Upper lobe of right lung (tissue), 1 donor: Measurements from ENCODE around the gene SLTM. TPM values are rescaled to one million over a fixed set of nuclear protein-coding genes. Genes with fewer than 3 reads are reported as not detected.
"Not testable (repeated sequence)": the region's sequence is repeated elsewhere in the genome, so short reads cannot be mapped to it uniquely, and the experiment has no call there.

Source experiments
- ATAC-seq: fragments of 200-7000 bp; cut with Tn5 transposase; one replicate; pipeline ENCODE4 v1.9.1; 2020; ENCODE audit warnings: mild to moderate bottlenecking, moderate library complexity
- DNase-seq: peaks from one replicate; pipeline ENCODE4 v3.0.0-alpha.2; 2020
- H3K27ac ChIP-seq: fragments of 200-600 bp; one replicate; pipeline ENCODE4 v1.8.0; 2022
- H3K27me3 ChIP-seq: fragments of 200-600 bp; one replicate; pipeline ENCODE4 v1.8.0; 2022; ENCODE audit warnings: mild to moderate bottlenecking
- H3K36me3 ChIP-seq: fragments of 200-600 bp; one replicate; pipeline ENCODE4 v1.8.0; 2022
- H3K4me1 ChIP-seq: fragments of 200-600 bp; one replicate; pipeline ENCODE4 v1.8.0; 2022
- H3K4me3 ChIP-seq: fragments of 200-600 bp; one replicate; pipeline ENCODE4 v1.8.0; 2022; ENCODE audit warnings: mild to moderate bottlenecking
- H3K9me3 ChIP-seq: fragments of 200-600 bp; one replicate; pipeline ENCODE4 v1.8.0; 2022
- intact Hi-C: fragments of 100-400 bp; cut with DNase I; formaldehyde crosslinking; loops from one replicate; pipeline ENCODE4 v1.11.0; 2022
- total RNA-seq: library from RNA; stranded (reverse); fragmentation: NEBNext Ultra II Directional; extraction: Animal tissue kit (Norgen Biotek cat#: 25700); gene quantifications from one replicate; pipeline ENCODE4 v1.2.1, GENCODE V29; 2021
- TF ChIP-seq, protein P1 (sequence below): fragments of 200-600 bp; IDR thresholded peaks from one replicate; pipeline ENCODE4 v1.8.0; 2022; ENCODE audit warnings: antibody characterized with exemption
- donor health status: DM: no; HTN: yes; CAD: no; lungs with severe emphysema.

The SLTM gene
- total RNA-seq, 1 donor from 2014 or later = 84.0 TPM

DNA sequence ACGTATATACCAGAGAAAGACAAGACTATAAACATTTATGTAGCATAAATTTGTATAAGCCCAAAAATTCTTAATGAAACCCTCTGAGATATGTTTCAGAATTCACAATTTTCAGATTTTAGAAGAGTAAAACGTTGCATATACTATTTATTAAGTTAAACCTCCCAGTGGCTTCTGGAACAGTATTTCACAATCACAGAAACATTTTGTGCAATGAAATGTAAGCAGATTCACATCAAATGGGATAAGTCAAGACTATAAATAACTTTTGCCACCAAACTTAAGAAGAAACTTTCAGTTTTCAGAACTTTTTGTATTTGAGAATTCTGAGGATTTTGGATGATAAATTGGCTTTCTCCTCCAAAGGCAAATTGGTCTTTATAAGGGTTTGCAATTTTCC lies 9.2 kb downstream of the SLTM start:
- no peak for DNase-seq
- Histone ChIP-seq H3K27ac (peak overlapping the region; percentile 39), H3K4me1 (peaks cover 16% of the 10 kb centered on the region), H3K36me3 (peaks cover 38% of the 10 kb centered on the region), H3K9me3 (no peaks in the 10 kb centered on the region), H3K27me3 (no peaks in the 10 kb centered on the region), H3K4me3 (no peak overlapping the region)
- intact Hi-C loops = no loop called here
- TF ChIP-seq, protein P1, sequence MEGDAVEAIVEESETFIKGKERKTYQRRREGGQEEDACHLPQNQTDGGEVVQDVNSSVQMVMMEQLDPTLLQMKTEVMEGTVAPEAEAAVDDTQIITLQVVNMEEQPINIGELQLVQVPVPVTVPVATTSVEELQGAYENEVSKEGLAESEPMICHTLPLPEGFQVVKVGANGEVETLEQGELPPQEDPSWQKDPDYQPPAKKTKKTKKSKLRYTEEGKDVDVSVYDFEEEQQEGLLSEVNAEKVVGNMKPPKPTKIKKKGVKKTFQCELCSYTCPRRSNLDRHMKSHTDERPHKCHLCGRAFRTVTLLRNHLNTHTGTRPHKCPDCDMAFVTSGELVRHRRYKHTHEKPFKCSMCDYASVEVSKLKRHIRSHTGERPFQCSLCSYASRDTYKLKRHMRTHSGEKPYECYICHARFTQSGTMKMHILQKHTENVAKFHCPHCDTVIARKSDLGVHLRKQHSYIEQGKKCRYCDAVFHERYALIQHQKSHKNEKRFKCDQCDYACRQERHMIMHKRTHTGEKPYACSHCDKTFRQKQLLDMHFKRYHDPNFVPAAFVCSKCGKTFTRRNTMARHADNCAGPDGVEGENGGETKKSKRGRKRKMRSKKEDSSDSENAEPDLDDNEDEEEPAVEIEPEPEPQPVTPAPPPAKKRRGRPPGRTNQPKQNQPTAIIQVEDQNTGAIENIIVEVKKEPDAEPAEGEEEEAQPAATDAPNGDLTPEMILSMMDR = no peak
- no peak for ATAC-seq

DNA sequence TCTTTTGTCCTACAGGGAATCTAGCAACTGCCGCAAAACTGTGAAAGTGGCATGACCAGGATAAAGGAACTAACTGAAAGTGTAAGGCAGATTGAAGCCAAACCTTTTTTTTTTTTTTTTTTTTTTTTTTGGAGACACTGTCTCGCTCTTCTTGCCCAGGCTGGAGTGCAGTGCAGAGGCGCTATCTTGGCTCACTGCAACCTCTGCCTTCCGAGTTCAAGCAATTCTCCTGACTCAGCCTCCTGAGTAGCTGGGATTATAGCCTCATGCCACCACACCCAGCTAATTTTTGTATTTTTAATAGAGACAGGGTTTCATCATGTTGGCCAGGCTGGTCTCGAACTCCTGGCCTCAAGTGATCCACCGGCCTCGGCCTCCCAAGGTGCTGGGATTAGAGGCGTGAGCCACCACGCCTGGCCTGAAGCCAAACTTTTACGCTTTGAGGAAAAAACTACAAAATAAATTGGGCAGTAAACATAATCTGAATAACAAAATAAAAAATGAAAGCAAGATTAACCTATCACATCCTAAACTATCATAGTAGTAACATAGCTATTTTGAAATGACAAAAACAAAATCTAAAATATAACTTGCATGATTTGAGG lies 9.7 kb downstream of the SLTM start:
- H3K36me3 ChIP-seq = peaks cover 33% of the 10 kb centered on the region
- no peak for ATAC-seq
- no peaks in the 10 kb centered on the region for H3K27me3 ChIP-seq
- H3K27ac ChIP-seq = no peak overlapping the region
- DNase-seq = no peak
- peaks cover 16% of the 10 kb centered on the region for H3K4me1 ChIP-seq
- intact Hi-C loops = no loop called here
- no peaks in the 10 kb centered on the region for H3K9me3 ChIP-seq
- TF ChIP-seq, protein P1 = no peak
- H3K4me3 ChIP-seq = no peak overlapping the region

DNA sequence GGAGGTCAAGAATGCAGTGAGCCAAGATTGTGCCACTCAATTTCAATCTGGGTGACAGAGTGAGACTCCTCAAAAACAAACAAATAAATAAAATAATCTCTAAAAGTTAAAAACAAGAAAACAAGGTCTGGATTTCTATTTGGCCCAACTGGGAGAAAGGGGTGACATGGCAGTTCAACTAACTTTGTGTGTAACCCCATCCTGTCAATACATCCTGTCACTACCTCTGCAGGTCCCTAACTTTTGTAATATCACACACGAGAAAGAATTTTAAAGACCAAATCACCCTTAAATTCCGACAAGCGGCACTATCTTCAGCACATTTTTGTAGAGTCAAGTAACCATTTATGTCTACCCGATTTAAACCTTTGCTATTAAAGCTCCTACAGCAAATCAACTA lies 10.2 kb downstream of the SLTM start:
- H3K4me3 ChIP-seq = no peak overlapping the region
- no peaks in the 10 kb centered on the region for H3K27me3 ChIP-seq
- intact Hi-C loops = no loop called here
- no peak for DNase-seq
- no peak for ATAC-seq
- H3K4me1 ChIP-seq = peaks cover 16% of the 10 kb centered on the region
- TF ChIP-seq, protein P1 = no peak
- H3K9me3 ChIP-seq = no peaks in the 10 kb centered on the region
- no peak overlapping the region for H3K27ac ChIP-seq
- H3K36me3 ChIP-seq = peaks cover 28% of the 10 kb centered on the region

DNA sequence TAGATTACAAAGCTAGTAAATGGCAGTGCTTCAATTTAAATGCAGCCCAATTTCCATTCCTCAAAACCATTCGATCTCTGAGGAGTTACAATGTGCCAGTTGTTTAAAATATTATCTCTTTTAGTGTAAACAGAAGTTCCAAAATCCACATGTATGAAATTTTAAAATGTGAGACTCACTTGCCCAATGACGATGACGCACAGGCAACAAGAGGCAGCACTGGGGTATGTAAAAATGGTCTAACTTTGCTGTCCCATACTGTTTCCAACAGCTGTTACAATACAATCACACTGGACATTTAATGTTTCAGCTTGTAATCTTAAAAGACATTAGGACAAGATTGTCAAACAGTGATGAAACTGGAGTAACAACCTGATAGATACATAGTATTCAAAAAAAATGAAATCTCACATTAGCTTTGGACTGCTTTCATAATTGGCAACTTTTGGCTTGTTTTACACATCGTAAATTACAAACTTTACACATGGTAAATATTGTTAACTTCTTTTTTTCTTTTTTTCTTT lies 12.2 kb downstream of the SLTM start:
- H3K9me3 ChIP-seq = no peaks in the 10 kb centered on the region
- intact Hi-C loops = no loop called here
- peaks cover 16% of the 10 kb centered on the region for H3K36me3 ChIP-seq
- H3K4me1 ChIP-seq = peaks cover 28% of the 10 kb centered on the region
- H3K4me3 ChIP-seq = no peak overlapping the region
- H3K27me3 ChIP-seq = no peaks in the 10 kb centered on the region
- ATAC-seq (no peak), DNase-seq (no peak)
- no peak overlapping the region for H3K27ac ChIP-seq
- TF ChIP-seq, protein P1 = no peak

DNA sequence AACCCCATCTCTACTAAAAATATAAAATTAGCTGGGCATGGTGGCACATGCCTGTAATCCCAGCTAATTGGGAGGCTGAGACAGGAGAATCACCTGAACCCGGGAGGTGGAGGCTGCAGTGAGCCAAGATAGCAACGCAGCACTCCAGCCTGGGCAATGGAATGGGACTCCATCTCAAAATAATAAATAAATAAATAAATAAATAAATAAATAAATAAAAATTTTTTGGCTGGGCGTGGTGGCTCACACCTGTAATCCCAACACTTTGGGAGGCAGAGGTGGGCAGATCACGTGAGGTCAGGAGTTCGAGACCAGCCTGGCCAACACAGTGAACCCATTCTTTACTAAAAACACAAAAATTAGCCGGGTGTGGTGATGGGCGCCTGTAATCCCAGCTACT lies 13.0 kb downstream of the SLTM start:
- ATAC-seq, H3K9me3 ChIP-seq, H3K27me3 ChIP-seq, DNase-seq, intact Hi-C loops, H3K4me3 ChIP-seq, H3K27ac ChIP-seq: not testable (repeated sequence)
- Histone ChIP-seq H3K36me3 (peaks cover 24% of the 10 kb centered on the region), H3K4me1 (peaks cover 25% of the 10 kb centered on the region)

DNA sequence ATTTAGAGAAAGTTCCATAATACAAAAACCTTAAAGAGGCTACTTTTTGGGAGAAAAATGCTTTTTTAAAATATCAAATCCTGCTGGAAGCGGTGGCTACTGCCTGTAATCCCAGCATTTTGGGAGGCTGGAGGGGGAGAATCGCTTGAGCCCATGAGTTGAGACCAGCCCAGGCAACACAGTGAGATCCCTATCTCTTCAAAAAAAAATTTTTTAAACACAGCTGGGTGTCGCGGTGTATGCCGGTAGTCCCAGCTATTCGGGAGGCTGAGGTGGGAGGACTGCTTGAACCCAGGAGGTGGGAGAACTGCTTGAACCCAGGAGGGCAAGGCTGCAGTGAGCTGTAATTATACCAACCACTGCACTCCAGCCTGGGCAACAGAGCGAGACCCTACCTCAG lies 14.2 kb downstream of the SLTM start:
- no peaks in the 10 kb centered on the region for H3K27me3 ChIP-seq
- intact Hi-C loops = no loop called here
- H3K9me3 ChIP-seq = no peaks in the 10 kb centered on the region
- no peak overlapping the region for H3K4me3 ChIP-seq
- DNase-seq (no peak), ATAC-seq (no peak)
- H3K36me3 ChIP-seq = peaks cover 36% of the 10 kb centered on the region
- no peak overlapping the region for H3K27ac ChIP-seq
- peaks cover 13% of the 10 kb centered on the region for H3K4me1 ChIP-seq
- TF ChIP-seq, protein P1 = no peak
